ENCODE measurements around the gene ADAM8.
A peak's percentile ranks its signal among the peaks of the same experiment; 100 is the strongest.
"Not testable (repeated sequence)": the region's sequence is repeated elsewhere in the genome, so short reads cannot be mapped to it uniquely, and the experiment has no call there.

ADAM8 gene

DNA sequence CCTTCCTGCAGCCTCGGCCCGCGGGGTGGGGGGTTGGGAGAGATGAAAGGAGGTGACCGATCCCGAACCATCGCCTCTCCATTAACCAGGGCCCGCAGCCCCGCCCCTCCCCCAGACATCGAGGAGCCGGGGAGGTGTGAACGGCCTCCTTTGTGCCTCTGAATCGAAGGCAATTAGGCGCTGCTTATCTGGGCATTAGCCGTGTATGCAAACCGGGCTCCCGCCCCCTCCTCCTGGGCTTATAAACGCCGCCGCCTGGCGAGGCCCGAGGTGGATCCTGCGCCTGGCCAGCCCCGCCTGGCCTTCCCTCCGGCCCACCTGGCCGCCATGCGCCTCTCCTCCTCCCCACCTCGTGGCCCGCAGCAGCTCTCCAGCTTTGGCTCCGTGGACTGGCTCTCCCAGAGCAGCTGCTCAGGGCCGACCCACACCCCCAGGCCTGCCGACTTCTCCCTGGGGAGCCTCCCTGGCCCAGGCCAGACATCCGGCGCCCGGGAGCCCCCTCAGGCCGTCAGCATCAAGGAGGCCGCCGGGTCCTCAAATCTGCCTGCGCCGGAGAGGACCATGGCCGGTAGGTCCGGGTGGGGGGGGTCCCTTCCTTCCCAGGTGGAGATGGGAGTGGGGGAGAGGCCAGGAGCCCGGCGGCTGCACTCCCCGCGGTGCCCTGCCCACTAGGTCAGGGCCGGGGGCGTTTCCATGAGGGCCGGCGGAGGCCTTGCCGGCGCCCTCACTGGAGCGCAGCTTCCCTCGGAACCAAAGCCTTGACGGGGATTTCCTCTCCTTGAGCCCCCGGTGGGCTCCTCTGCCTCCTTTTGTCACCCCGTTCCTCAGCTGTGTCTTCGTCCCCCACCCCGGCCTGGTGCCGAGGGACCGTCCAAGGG is 38.8 kb downstream of the ADAM8 start, which contains the start of gene VENTX:
Gene VENTX, plus strand, starts transcription at position 268 of the 878 bp plus-strand sequence. Its CDS starts 60 bp downstream, at position 328.
- no peak for TF ChIP-seq CTCF (IDR thresholded peaks at IDR 0.05)
- Mint-ChIP-seq H3K4me3 (peak within 1 kb of the TSS; percentile 62), H3K27me3 (ENCODE audit: low read depth, poor library complexity) (peaks cover 64% of the 10 kb centered on the region), H3K4me1 (peaks cover 22% of the 10 kb centered on the region), H3K27ac (no peak within 1 kb of the TSS), H3K9me3 (peaks cover 4% of the 10 kb centered on the region), H3K36me3 (ENCODE audit: low read depth) (no peaks in the 10 kb centered on the region)
- DNase-seq, result peak; percentile 45

- no peak overlapping the region for H3K27ac Mint-ChIP-seq
- H3K36me3 Mint-ChIP-seq (ENCODE audit: low read depth), result no peaks in the 10 kb centered on the region
- H3K9me3 Mint-ChIP-seq, result peaks cover 4% of the 10 kb centered on the region
- DNase-seq, result peak; percentile 46
- peak overlapping the region; percentile 50 for H3K4me3 Mint-ChIP-seq
- TF ChIP-seq CTCF (IDR thresholded peaks at IDR 0.05), result no peak
- peaks cover 70% of the 10 kb centered on the region for H3K27me3 Mint-ChIP-seq (ENCODE audit: low read depth, poor library complexity)
- H3K4me1 Mint-ChIP-seq, result peaks cover 22% of the 10 kb centered on the region
These were observed 39.5 kb downstream of the ADAM8 start for GRCh38 chr10:133237241-133237587.

DNA sequence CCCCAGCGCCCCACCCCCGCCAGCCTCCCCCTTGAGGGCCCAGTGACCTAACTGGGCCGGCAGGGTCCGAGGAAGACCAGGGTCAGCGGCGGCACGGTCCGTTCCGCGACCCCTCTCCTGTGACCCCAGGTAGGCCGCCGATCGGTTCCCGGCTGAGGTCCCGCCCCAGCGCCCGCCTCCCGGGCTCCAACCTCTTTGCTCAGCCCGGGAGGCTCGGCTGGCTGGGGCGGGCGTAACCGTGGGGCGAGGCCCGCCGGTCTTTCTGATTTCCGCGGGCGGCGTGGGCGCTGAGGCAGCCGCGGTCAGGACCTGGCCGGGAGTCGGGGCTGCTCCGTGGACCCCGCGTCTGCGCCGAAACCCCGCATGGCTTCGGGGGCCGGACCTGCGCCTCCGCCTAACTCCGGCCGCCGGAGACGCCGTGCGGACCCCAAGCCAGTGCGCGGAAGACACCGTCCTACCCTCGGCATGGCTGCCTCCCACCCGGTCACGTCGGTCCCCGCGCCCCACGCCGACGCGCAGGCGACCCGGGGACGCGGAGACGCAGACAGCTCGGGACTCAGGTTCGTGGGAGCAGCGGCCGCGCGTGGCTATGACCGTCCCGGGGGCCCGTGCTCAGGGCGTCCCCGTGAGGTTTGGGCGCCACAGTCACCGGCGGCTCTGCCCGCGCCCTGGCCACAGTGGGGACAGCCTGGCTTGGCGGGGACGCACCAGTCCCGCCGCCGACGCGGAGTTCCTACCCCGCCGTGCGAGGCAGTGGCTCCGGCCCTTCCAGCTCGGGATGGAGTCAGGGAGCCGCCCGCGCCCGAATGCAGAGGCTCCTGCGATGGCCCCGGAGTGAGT is 40.0 kb downstream of the ADAM8 start:
- H3K4me1 Mint-ChIP-seq, result peaks cover 26% of the 10 kb centered on the region
- peak; percentile 49 for DNase-seq
- H3K36me3 Mint-ChIP-seq (ENCODE audit: low read depth), result no peaks in the 10 kb centered on the region
- peaks cover 4% of the 10 kb centered on the region for H3K9me3 Mint-ChIP-seq
- peaks cover 76% of the 10 kb centered on the region for H3K27me3 Mint-ChIP-seq (ENCODE audit: low read depth, poor library complexity)
- no peak for TF ChIP-seq CTCF (IDR thresholded peaks at IDR 0.05)
- no peak overlapping the region for H3K4me3 Mint-ChIP-seq
- no peak overlapping the region for H3K27ac Mint-ChIP-seq

DNA sequence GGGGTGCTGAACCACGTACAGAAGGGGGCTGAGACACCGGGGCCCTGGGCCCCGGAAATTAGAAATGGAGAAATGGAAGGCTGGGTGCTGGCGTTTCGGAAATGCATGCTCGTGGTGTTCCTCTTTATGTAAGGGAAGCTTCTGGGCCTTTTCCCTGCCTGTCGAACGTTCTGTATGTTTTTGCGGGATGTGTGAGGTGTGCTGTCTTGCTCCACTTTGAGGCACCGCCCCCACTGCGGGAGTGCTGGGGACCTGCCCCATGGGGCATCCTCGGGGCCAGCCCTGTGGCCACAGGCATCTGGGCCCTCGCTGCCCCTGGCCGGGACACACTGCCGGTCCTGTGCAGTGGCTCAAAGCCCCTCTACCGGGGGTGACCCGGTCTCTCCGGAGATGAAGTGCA is 40.7 kb downstream of the ADAM8 start:
- H3K27ac Mint-ChIP-seq, result no peak overlapping the region
- peaks cover 83% of the 10 kb centered on the region for H3K27me3 Mint-ChIP-seq (ENCODE audit: low read depth, poor library complexity)
- peak overlapping the region; percentile 59 for H3K4me3 Mint-ChIP-seq
- H3K9me3 Mint-ChIP-seq, result peaks cover 4% of the 10 kb centered on the region
- no peak for TF ChIP-seq CTCF (IDR thresholded peaks at IDR 0.05)
- no peaks in the 10 kb centered on the region for H3K36me3 Mint-ChIP-seq (ENCODE audit: low read depth)
- DNase-seq, result no peak
- peaks cover 29% of the 10 kb centered on the region for H3K4me1 Mint-ChIP-seq

- Mint-ChIP-seq H3K4me3 (peak overlapping the region; percentile 59), H3K27me3 (ENCODE audit: low read depth, poor library complexity) (peaks cover 86% of the 10 kb centered on the region), H3K4me1 (peaks cover 25% of the 10 kb centered on the region), H3K9me3 (peaks cover 4% of the 10 kb centered on the region), H3K36me3 (ENCODE audit: low read depth) (no peaks in the 10 kb centered on the region), H3K27ac (no peak overlapping the region)
- DNase-seq, result no peak
- TF ChIP-seq CTCF (IDR thresholded peaks at IDR 0.05), result no peak
These were observed 41.3 kb downstream of the ADAM8 start for GRCh38 chr10:133235265-133235855.

DNA sequence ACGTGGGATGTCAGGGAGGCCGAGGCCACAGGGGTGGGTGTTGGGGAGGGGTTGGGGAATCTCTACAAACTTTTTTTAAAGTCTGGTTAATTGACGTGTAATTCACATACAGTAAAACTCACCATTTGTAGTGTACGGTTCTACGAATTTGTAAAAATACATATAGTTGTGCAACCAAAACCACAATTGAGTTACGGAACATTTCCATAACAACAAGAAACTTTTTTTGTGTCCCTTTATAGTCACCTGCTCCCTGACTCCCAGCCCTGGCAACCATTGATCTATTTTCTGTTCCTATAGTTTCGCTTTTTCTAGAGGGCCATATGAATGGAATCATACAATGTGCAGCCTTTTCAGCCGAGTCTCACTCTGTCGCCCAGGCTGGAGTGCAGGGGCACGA is 41.9 kb downstream of the ADAM8 start:
- not testable (repeated sequence) for H3K27ac Mint-ChIP-seq; DNase-seq; H3K36me3 Mint-ChIP-seq (ENCODE audit: low read depth); H3K9me3 Mint-ChIP-seq; H3K4me3 Mint-ChIP-seq
- Mint-ChIP-seq H3K4me1 (peaks cover 25% of the 10 kb centered on the region), H3K27me3 (ENCODE audit: low read depth, poor library complexity) (peaks cover 89% of the 10 kb centered on the region)
